A549 (cell line): ENCODE data around the gene FOXN4. TPM values are rescaled to one million over a fixed set of nuclear protein-coding genes. Genes with fewer than 3 reads are reported as not detected.

Experiments
- ATAC-seq, 2 experiments: fragments of 200-7000 bp in 1 of 2; fragments of >200 bp in 1 of 2; cut with Nextera tagmentation in 1 of 2; cut with Tn5 transposase in 1 of 2; 3 replicates each; pipeline versions ENCODE4 v1.8.0 to v1.9.1; 2018 to 2020; ENCODE audit warnings: mild to moderate bottlenecking in 1 of 2, moderate library complexity in 1 of 2
- CTCF ChIA-PET: fragments of 300-600 bp; sonication (Branson Sonifier 250); formaldehyde crosslinking; extraction: SDS; loops from one replicate; lab custom pipeline; 2021; ENCODE audit warnings: antibody characterized with exemption, inconsistent platforms; lab: Yijun Ruan, JAX
- POLR2A ChIA-PET: fragments of 350-600 bp; formaldehyde crosslinking; extraction: SDS; loops from one replicate; lab custom pipeline; 2021; ENCODE audit warnings: antibody characterized with exemption, inconsistent platforms; lab: Yijun Ruan, JAX
- DNase-seq, 2 experiments: peaks; one replicate each; pipeline versions ENCODE4 v3.0.0 to v3.0.0-alpha.2; 2011 to 2016; ENCODE audit warnings: low read depth in 1 of 2, low spot score in 1 of 2
- FAIRE-seq: peaks from 2 replicates; lab custom pipeline; 2011; peaks lifted over from hg19 to GRCh38; lab: Jason Lieb, UNC
- H3K27ac ChIP-seq, 2 experiments: fragments of >200 bp; sonication (Bioruptor Twin); formaldehyde crosslinking; 3 replicates each; pipeline ENCODE4 v1.5.1; 2016 to 2017
- H3K4me1 ChIP-seq: fragments of >200 bp; sonication (Bioruptor Twin); formaldehyde crosslinking; 3 replicates; pipeline ENCODE4 v1.6.1; 2016
- H3K4me2 ChIP-seq: fragments of >200 bp; sonication (Bioruptor Twin); formaldehyde crosslinking; 3 replicates; pipeline ENCODE4 v1.6.1; 2016
- H3K4me3 ChIP-seq: fragments of >200 bp; sonication (Bioruptor Twin); formaldehyde crosslinking; 3 replicates; pipeline ENCODE4 v1.5.1; 2016
- H3K9me3 ChIP-seq: fragments of >200 bp; sonication (Bioruptor Twin); formaldehyde crosslinking; 3 replicates; pipeline ENCODE4 v1.6.1; 2016
- CEBPB ChIP-seq, 2 experiments: fragments of >200 bp in 1 of 2; sonication (Bioruptor Twin) in 1 of 2; formaldehyde crosslinking in 1 of 2; IDR thresholded peaks; 2 replicates each; pipeline ENCODE4 v1.6.1; 2012 to 2016
- CHD2 ChIP-seq: fragments of 150-350 bp; IDR thresholded peaks from 2 replicates; pipeline ENCODE4 v1.6.1; 2014; ENCODE audit warnings: low read length; ENCODE audit not compliant: partially characterized antibody
- EHMT2 ChIP-seq: fragments of 200-600 bp; sonication (generic); IDR thresholded peaks from 2 replicates; pipeline ENCODE4 v1.6.1; 2016; ENCODE audit warnings: antibody characterized with exemption, low read depth, mild to moderate bottlenecking, moderate library complexity
- ESRRA ChIP-seq: fragments of 150-350 bp; IDR thresholded peaks from 2 replicates; pipeline ENCODE4 v1.6.1; 2014; ENCODE audit warnings: mild to moderate bottlenecking, low read length, borderline replicate concordance
- FOSB ChIP-seq: fragments of 250-450 bp; sonication (Bioruptor Pico); IDR thresholded peaks from 2 replicates; pipeline ENCODE4 v1.5.0; 2020; ENCODE audit warnings: mild to moderate bottlenecking, moderate library complexity
- HOXA7 ChIP-seq: fragments of 250-450 bp; sonication (Bioruptor Pico); IDR thresholded peaks from 2 replicates; pipeline ENCODE4 v1.5.0; 2020; ENCODE audit warnings: mild to moderate bottlenecking, moderate library complexity
- HOXB13 ChIP-seq: fragments of 250-450 bp; sonication (Bioruptor Pico); IDR thresholded peaks from 2 replicates; pipeline ENCODE4 v1.5.0; 2020; ENCODE audit warnings: low read depth, mild to moderate bottlenecking, moderate library complexity
- HOXB5 ChIP-seq: fragments of 250-450 bp; sonication (Bioruptor Pico); IDR thresholded peaks from 2 replicates; pipeline ENCODE4 v1.5.0; 2020; ENCODE audit warnings: mild to moderate bottlenecking, moderate library complexity
- JUN ChIP-seq, 2 experiments: fragments of >200 bp; sonication (Bioruptor Twin); formaldehyde crosslinking; IDR thresholded peaks; 2 replicates in 1 of 2; 3 replicates in 1 of 2; pipeline ENCODE4 v1.6.1; 2016 to 2017
- KDM1A ChIP-seq: fragments of 200-600 bp; sonication (generic); IDR thresholded peaks from 2 replicates; pipeline ENCODE4 v1.6.1; 2016; ENCODE audit warnings: low read depth, mild to moderate bottlenecking
- KDM5A ChIP-seq: fragments of 200-600 bp; sonication (generic); IDR thresholded peaks from 2 replicates; pipeline ENCODE4 v1.6.1; 2016; ENCODE audit warnings: antibody characterized with exemption, mild to moderate bottlenecking
- MAFK ChIP-seq: fragments of 450-650 bp; IDR thresholded peaks from 2 replicates; pipeline ENCODE4 v1.6.1; 2014; ENCODE audit not compliant: partially characterized antibody
- MAZ ChIP-seq: fragments of 150-350 bp; IDR thresholded peaks from 2 replicates; pipeline ENCODE4 v1.6.1; 2014; ENCODE audit warnings: antibody characterized with exemption, low read depth, low read length, borderline replicate concordance
- NPAS2 ChIP-seq: fragments of 250-450 bp; sonication (Bioruptor Pico); IDR thresholded peaks from 2 replicates; pipeline ENCODE4 v1.8.0; 2022; ENCODE audit warnings: mild to moderate bottlenecking, moderate library complexity, borderline replicate concordance
- PHF8 ChIP-seq: fragments of 200-600 bp; sonication (generic); IDR thresholded peaks from 2 replicates; pipeline ENCODE4 v1.6.1; 2016; ENCODE audit warnings: low read depth, mild to moderate bottlenecking, antibody characterized with exemption, moderate library complexity, borderline replicate concordance
- RAD21 ChIP-seq, 2 experiments: fragments of >200 bp in 1 of 2; sonication (Bioruptor Twin) in 1 of 2; formaldehyde crosslinking in 1 of 2; IDR thresholded peaks in 1 of 2; conservative IDR thresholded peaks in 1 of 2; 2 replicates in 1 of 2; 3 replicates in 1 of 2; pipeline ENCODE4 v1.6.1; 2012 to 2018; ENCODE audit warnings: inconsistent platforms in 1 of 2
- RNF2 ChIP-seq: fragments of 200-600 bp; sonication (generic); IDR thresholded peaks from 2 replicates; pipeline ENCODE4 v1.6.1; 2016; ENCODE audit warnings: low read depth, mild to moderate bottlenecking, antibody characterized with exemption, moderate library complexity, borderline replicate concordance
- TFCP2L1 ChIP-seq: fragments of 250-450 bp; sonication (Bioruptor Pico); IDR thresholded peaks from 2 replicates; pipeline ENCODE4 v1.5.0; 2021; ENCODE audit warnings: mild to moderate bottlenecking
- ZFP36 ChIP-seq: fragments of 450-650 bp; IDR thresholded peaks from 2 replicates; pipeline ENCODE4 v1.6.1; 2014; ENCODE audit warnings: borderline replicate concordance; ENCODE audit not compliant: partially characterized antibody
- WGBS: methylation state at CpG from one replicate; pipeline ENCODE4 v1.1.6; 2017; ENCODE audit errors: missing lambda C conversion rate; 5-methylcytosine and 5-hydroxymethylcytosine counted together
- polyA plus RNA-seq, 4 experiments: library from polyadenylated mRNA; depleted of rRNA in 3 of 4; stranded (reverse); fragments of >200 nt; fragmentation: RNase III in 1 of 4; extraction: RNeasy Plus Mini Kit Qiagen cat#74134 plus additional on column Dnase treatment in 1 of 4; gene quantifications; 2 replicates in 3 of 4; 3 replicates in 1 of 4; pipeline ENCODE4 v1.2.3, GENCODE V29; 2011 to 2017
- TF ChIP-seq, protein P1 (sequence below): IDR thresholded peaks from 2 replicates; pipeline ENCODE4 v1.6.1; 2012
- TF ChIP-seq, protein P2 (sequence below): fragments of 250-450 bp; sonication (Bioruptor Pico); IDR thresholded peaks from 2 replicates; pipeline ENCODE4 v1.5.0; 2020; ENCODE audit warnings: low read depth, mild to moderate bottlenecking, moderate library complexity
- TF ChIP-seq, protein P3 (sequence below): fragments of 200-600 bp; sonication (generic); IDR thresholded peaks from 2 replicates; pipeline ENCODE4 v1.6.1; 2016; ENCODE audit warnings: antibody characterized with exemption, mild to moderate bottlenecking, moderate library complexity
- TF ChIP-seq, protein P4 (sequence below): fragments of >200 bp; sonication (Bioruptor Twin); formaldehyde crosslinking; IDR thresholded peaks from 2 replicates; pipeline ENCODE4 v1.6.1; 2016
- TF ChIP-seq, protein P5 (sequence below): fragments of >200 bp; sonication (Bioruptor Twin); formaldehyde crosslinking; IDR thresholded peaks from 3 replicates; pipeline ENCODE4 v1.5.1; 2016
- TF ChIP-seq, protein P6 (sequence below): fragments of 450-650 bp; IDR thresholded peaks from 2 replicates; pipeline ENCODE4 v1.6.1; 2014; ENCODE audit warnings: antibody characterized with exemption
- TF ChIP-seq, protein P7 (sequence below): fragments of 250-450 bp; sonication (Bioruptor Pico); IDR thresholded peaks from 2 replicates; pipeline ENCODE4 v1.5.0; 2021; ENCODE audit warnings: mild to moderate bottlenecking, moderate library complexity, borderline replicate concordance

Gene FOXN4
- polyA plus RNA-seq, 2 of the 4 experiments (the other 2 are of a cell fraction), result 0.05 TPM; not detected in 1

DNA sequence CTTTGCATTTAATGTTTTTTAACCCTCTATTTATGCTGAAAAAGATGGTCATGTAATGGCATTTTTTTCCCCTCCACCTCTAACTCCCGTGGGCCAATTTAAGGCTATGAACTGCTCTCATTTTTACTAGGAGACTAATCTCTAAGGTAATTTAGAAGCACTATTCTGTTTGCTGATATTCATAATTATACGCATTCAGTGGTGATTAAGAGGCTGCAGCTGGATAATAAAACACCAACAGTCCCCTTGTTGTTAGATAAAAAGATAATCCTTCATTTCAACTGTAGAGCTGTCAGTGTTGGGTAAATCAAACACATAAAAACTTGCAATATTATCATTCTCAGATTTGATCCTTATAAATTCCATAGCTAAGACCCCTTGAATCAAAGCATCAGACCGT, 47.5 kb upstream of the FOXN4 start:
- DNase-seq (no peak), ATAC-seq (no peak), FAIRE-seq (no peak)
- Histone ChIP-seq H3K4me2 (no peak overlapping the region), H3K4me1 (no peaks in the 10 kb centered on the region), H3K27ac (no peak overlapping the region), H3K4me3 (no peak overlapping the region), H3K9me3 (no peaks in the 10 kb centered on the region)
- 43% methylated on average over 3 of the region's 3 CpGs for WGBS
- TF ChIP-seq, protein P1, sequence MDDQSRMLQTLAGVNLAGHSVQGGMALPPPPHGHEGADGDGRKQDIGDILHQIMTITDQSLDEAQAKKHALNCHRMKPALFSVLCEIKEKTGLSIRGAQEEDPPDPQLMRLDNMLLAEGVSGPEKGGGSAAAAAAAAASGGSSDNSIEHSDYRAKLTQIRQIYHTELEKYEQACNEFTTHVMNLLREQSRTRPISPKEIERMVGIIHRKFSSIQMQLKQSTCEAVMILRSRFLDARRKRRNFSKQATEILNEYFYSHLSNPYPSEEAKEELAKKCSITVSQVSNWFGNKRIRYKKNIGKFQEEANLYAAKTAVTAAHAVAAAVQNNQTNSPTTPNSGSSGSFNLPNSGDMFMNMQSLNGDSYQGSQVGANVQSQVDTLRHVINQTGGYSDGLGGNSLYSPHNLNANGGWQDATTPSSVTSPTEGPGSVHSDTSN, result no peak
- TF ChIP-seq KDM5A, result no peak
- no peak for TF ChIP-seq MAFK
- TF ChIP-seq RAD21 (conservative IDR thresholded peaks at IDR 0.05 in 1 of 2, IDR thresholded peaks at IDR 0.05 in 1 of 2), result no peak
- no peak for TF ChIP-seq FOSB (CRISPR knock-in tag)
- TF ChIP-seq MAZ, result no peak
- TF ChIP-seq HOXB5, result no peak
- no peak for TF ChIP-seq PHF8
- TF ChIP-seq, protein P2, sequence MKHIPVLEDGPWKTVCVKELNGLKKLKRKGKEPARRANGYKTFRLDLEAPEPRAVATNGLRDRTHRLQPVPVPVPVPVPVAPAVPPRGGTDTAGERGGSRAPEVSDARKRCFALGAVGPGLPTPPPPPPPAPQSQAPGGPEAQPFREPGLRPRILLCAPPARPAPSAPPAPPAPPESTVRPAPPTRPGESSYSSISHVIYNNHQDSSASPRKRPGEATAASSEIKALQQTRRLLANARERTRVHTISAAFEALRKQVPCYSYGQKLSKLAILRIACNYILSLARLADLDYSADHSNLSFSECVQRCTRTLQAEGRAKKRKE (CRISPR knock-in tag), result no peak
- TF ChIP-seq ESRRA, result no peak
- TF ChIP-seq NPAS2, result no peak
- no peak for TF ChIP-seq HOXB13
- no peak for TF ChIP-seq ZFP36
- TF ChIP-seq JUN (IDR thresholded peaks at IDR 0.05), result no peak
- no peak for TF ChIP-seq CHD2
- no peak for TF ChIP-seq KDM1A
- TF ChIP-seq HOXA7 (CRISPR knock-in tag), result no peak
- no peak for TF ChIP-seq EHMT2
- TF ChIP-seq TFCP2L1 (CRISPR knock-in tag), result no peak
- CTCF ChIA-PET, result interaction anchor here (1.4 kb wide), 1 partner anchor 54 kb away, joined by 4 read pairs; no protein-coding TSS in a partner anchor
- POLR2A ChIA-PET, result no interaction called here

DNA sequence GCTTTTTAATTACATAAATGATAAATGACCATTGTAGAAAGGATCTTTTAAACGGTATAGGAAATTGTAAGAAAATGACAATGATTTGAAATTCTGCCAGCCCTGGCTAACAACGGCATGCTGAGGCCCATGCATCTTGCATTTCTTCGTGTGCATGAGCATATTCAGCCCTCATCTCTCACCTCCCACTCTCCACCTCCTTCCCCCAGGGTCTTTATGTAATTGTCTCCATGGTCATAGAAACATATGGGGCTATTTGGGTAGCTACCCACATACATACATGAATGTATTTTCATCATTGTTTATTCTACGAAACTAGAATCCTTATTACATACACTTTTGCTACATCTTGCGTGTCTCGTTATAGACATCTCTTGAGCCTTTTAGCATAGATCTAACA, 43.1 kb upstream of the FOXN4 start:
- 68% methylated on average over 6 of the region's 6 CpGs for WGBS
- TF ChIP-seq, protein P3, sequence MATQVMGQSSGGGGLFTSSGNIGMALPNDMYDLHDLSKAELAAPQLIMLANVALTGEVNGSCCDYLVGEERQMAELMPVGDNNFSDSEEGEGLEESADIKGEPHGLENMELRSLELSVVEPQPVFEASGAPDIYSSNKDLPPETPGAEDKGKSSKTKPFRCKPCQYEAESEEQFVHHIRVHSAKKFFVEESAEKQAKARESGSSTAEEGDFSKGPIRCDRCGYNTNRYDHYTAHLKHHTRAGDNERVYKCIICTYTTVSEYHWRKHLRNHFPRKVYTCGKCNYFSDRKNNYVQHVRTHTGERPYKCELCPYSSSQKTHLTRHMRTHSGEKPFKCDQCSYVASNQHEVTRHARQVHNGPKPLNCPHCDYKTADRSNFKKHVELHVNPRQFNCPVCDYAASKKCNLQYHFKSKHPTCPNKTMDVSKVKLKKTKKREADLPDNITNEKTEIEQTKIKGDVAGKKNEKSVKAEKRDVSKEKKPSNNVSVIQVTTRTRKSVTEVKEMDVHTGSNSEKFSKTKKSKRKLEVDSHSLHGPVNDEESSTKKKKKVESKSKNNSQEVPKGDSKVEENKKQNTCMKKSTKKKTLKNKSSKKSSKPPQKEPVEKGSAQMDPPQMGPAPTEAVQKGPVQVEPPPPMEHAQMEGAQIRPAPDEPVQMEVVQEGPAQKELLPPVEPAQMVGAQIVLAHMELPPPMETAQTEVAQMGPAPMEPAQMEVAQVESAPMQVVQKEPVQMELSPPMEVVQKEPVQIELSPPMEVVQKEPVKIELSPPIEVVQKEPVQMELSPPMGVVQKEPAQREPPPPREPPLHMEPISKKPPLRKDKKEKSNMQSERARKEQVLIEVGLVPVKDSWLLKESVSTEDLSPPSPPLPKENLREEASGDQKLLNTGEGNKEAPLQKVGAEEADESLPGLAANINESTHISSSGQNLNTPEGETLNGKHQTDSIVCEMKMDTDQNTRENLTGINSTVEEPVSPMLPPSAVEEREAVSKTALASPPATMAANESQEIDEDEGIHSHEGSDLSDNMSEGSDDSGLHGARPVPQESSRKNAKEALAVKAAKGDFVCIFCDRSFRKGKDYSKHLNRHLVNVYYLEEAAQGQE, result no peak
- no peak for TF ChIP-seq RAD21 (conservative IDR thresholded peaks at IDR 0.05 in 1 of 2, IDR thresholded peaks at IDR 0.05 in 1 of 2)
- TF ChIP-seq, protein P4, sequence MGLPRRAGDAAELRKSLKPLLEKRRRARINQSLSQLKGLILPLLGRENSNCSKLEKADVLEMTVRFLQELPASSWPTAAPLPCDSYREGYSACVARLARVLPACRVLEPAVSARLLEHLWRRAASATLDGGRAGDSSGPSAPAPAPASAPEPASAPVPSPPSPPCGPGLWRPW, result no peak
- TF ChIP-seq, protein P5, sequence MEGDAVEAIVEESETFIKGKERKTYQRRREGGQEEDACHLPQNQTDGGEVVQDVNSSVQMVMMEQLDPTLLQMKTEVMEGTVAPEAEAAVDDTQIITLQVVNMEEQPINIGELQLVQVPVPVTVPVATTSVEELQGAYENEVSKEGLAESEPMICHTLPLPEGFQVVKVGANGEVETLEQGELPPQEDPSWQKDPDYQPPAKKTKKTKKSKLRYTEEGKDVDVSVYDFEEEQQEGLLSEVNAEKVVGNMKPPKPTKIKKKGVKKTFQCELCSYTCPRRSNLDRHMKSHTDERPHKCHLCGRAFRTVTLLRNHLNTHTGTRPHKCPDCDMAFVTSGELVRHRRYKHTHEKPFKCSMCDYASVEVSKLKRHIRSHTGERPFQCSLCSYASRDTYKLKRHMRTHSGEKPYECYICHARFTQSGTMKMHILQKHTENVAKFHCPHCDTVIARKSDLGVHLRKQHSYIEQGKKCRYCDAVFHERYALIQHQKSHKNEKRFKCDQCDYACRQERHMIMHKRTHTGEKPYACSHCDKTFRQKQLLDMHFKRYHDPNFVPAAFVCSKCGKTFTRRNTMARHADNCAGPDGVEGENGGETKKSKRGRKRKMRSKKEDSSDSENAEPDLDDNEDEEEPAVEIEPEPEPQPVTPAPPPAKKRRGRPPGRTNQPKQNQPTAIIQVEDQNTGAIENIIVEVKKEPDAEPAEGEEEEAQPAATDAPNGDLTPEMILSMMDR, result no peak
- TF ChIP-seq, protein P6, sequence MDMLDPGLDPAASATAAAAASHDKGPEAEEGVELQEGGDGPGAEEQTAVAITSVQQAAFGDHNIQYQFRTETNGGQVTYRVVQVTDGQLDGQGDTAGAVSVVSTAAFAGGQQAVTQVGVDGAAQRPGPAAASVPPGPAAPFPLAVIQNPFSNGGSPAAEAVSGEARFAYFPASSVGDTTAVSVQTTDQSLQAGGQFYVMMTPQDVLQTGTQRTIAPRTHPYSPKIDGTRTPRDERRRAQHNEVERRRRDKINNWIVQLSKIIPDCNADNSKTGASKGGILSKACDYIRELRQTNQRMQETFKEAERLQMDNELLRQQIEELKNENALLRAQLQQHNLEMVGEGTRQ, result no peak
- no peak for TF ChIP-seq KDM1A
- TF ChIP-seq, protein P7, sequence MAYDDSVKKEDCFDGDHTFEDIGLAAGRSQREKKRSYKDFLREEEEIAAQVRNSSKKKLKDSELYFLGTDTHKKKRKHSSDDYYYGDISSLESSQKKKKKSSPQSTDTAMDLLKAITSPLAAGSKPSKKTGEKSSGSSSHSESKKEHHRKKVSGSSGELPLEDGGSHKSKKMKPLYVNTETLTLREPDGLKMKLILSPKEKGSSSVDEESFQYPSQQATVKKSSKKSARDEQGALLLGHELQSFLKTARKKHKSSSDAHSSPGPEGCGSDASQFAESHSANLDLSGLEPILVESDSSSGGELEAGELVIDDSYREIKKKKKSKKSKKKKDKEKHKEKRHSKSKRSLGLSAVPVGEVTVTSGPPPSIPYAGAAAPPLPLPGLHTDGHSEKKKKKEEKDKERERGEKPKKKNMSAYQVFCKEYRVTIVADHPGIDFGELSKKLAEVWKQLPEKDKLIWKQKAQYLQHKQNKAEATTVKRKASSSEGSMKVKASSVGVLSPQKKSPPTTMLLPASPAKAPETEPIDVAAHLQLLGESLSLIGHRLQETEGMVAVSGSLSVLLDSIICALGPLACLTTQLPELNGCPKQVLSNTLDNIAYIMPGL (CRISPR knock-in tag), result no peak
- no peak for TF ChIP-seq RNF2
- TF ChIP-seq CEBPB (IDR thresholded peaks at IDR 0.05), result no peak
- no peak for TF ChIP-seq EHMT2

More for the DNA sequence above, 43.1 kb upstream of the FOXN4 start:
- Histone ChIP-seq H3K9me3 (no peaks in the 10 kb centered on the region), H3K4me2 (no peak overlapping the region), H3K27ac (no peak overlapping the region), H3K4me3 (no peak overlapping the region), H3K4me1 (no peaks in the 10 kb centered on the region)
- POLR2A ChIA-PET, result no interaction called here
- FAIRE-seq (no peak), ATAC-seq (no peak), DNase-seq (no peak)
- CTCF ChIA-PET, result interaction anchor here (0.6 kb wide), 1 partner anchor 532 kb away, joined by 3 read pairs; no protein-coding TSS in a partner anchor
